Stimulated activated CD4-positive, alpha-beta T cell treated with anti-CD3 and anti-CD28 coated beads, Interleukin-1b, Interleukin-23, amount 100 ng/mL, for 4 hours (primary cell): ENCODE results near the gene ATP2C1.
"Not testable (repeated sequence)": the region's sequence is repeated elsewhere in the genome, so short reads cannot be mapped to it uniquely, and the experiment has no call there.

Source experiments
- DNase-seq, 2 donors: peaks; one replicate each; pipeline ENCODE4 v3.0.0-alpha.2; 2020; ENCODE audit warnings: low read depth in 2 of 2

The ATP2C1 gene

GRCh38 chr3:130939753-130940152 lies 45.9 kb downstream of the ATP2C1 start:
- no peak for DNase-seq

GRCh38 chr3:130941793-130942192 lies 47.9 kb downstream of the ATP2C1 start:
- no peak for DNase-seq

- DNase-seq = no peak
These were observed 53.0 kb downstream of the ATP2C1 start for GRCh38 chr3:130946882-130947281.

- DNase-seq = no peak
These were observed 54.3 kb downstream of the ATP2C1 start for GRCh38 chr3:130948001-130948773.

GRCh38 chr3:130948929-130949328 lies 55.0 kb downstream of the ATP2C1 start:
- no peak for DNase-seq

GRCh38 chr3:130950124-130950523 lies 56.2 kb downstream of the ATP2C1 start:
- DNase-seq = no peak

- DNase-seq = no peak
These were observed 56.8 kb downstream of the ATP2C1 start for GRCh38 chr3:130950641-130951040.

- no peak for DNase-seq
These were observed 61.6 kb downstream of the ATP2C1 start for GRCh38 chr3:130955481-130955880.

GRCh38 chr3:130956281-130956680 lies 62.4 kb downstream of the ATP2C1 start:
- DNase-seq = no peak

- DNase-seq = no peak
These were observed 62.8 kb downstream of the ATP2C1 start for GRCh38 chr3:130956721-130957120.

GRCh38 chr3:130960139-130960795 lies 66.4 kb downstream of the ATP2C1 start:
- no peak for DNase-seq

GRCh38 chr3:130961458-130961857 lies 67.6 kb downstream of the ATP2C1 start:
- DNase-seq = no peak

GRCh38 chr3:130963444-130963843 lies 69.6 kb downstream of the ATP2C1 start:
- no peak for DNase-seq

GRCh38 chr3:130963878-130964277 lies 70.0 kb downstream of the ATP2C1 start:
- no peak for DNase-seq

GRCh38 chr3:130967281-130967680 lies 73.4 kb downstream of the ATP2C1 start:
- no peak for DNase-seq

- no peak for DNase-seq
These were observed 74.3 kb downstream of the ATP2C1 start for GRCh38 chr3:130968221-130968620.

- DNase-seq = no peak
These were observed 75.7 kb downstream of the ATP2C1 start for GRCh38 chr3:130969621-130970020.

- no peak for DNase-seq
These were observed 77.3 kb downstream of the ATP2C1 start for GRCh38 chr3:130971208-130971607.

- DNase-seq = not testable (repeated sequence)
These were observed 78.7 kb downstream of the ATP2C1 start for GRCh38 chr3:130972592-130972991.

GRCh38 chr3:130973406-130973805 lies 79.5 kb downstream of the ATP2C1 start:
- DNase-seq = no peak

- no peak for DNase-seq
These were observed 80.3 kb downstream of the ATP2C1 start for GRCh38 chr3:130974201-130974600.

GRCh38 chr3:130975251-130975650 lies 81.4 kb downstream of the ATP2C1 start:
- no peak for DNase-seq

- DNase-seq = no peak
These were observed 82.8 kb downstream of the ATP2C1 start for GRCh38 chr3:130976706-130977105.
